Mesothelial cell of epicardium (in vitro differentiated cells): ENCODE results near the gene PRPSAP1. TPM values are rescaled to one million over a fixed set of nuclear protein-coding genes. Genes with fewer than 3 reads are reported as not detected.

Experiments used
- DNase-seq, 2 experiments: peaks; one replicate each; pipeline ENCODE4 v3.0.0; 2021; ENCODE audit warnings: low spot score in 2 of 2; ENCODE audit not compliant: unreplicated experiment in 2 of 2
- H3K27ac Mint-ChIP-seq: 2 replicates; pipeline ENCODE4 v1.8.0; 2021; ENCODE audit warnings: mixed read lengths
- H3K27me3 Mint-ChIP-seq: 2 replicates; pipeline ENCODE4 v1.8.0; 2021; ENCODE audit warnings: low read depth, mixed read lengths
- H3K36me3 Mint-ChIP-seq: 2 replicates; pipeline ENCODE4 v1.8.0; 2021; ENCODE audit warnings: mixed read lengths
- H3K4me1 Mint-ChIP-seq: 2 replicates; pipeline ENCODE4 v1.8.0; 2021; ENCODE audit warnings: mixed read lengths
- H3K4me3 Mint-ChIP-seq: 2 replicates; pipeline ENCODE4 v1.8.0; 2021; ENCODE audit warnings: mild to moderate bottlenecking, moderate library complexity, mixed read lengths
- H3K9me3 Mint-ChIP-seq: 2 replicates; pipeline ENCODE4 v1.8.0; 2021; ENCODE audit warnings: mixed read lengths
- total RNA-seq: library from RNA; stranded (reverse); gene quantifications from 3 replicates; pipeline ENCODE4 v1.2.1, GENCODE V29; 2021
- TF ChIP-seq, protein P1 (sequence below): fragments of 200-600 bp; sonication (generic); IDR thresholded peaks from one replicate; pipeline ENCODE4 v1.5.0; 2021; ENCODE audit warnings: antibody characterized with exemption; ENCODE audit not compliant: unreplicated experiment

PRPSAP1 gene
- total RNA-seq, 1 donor from 2014 or later = 51.3 TPM

- TF ChIP-seq, protein P1, sequence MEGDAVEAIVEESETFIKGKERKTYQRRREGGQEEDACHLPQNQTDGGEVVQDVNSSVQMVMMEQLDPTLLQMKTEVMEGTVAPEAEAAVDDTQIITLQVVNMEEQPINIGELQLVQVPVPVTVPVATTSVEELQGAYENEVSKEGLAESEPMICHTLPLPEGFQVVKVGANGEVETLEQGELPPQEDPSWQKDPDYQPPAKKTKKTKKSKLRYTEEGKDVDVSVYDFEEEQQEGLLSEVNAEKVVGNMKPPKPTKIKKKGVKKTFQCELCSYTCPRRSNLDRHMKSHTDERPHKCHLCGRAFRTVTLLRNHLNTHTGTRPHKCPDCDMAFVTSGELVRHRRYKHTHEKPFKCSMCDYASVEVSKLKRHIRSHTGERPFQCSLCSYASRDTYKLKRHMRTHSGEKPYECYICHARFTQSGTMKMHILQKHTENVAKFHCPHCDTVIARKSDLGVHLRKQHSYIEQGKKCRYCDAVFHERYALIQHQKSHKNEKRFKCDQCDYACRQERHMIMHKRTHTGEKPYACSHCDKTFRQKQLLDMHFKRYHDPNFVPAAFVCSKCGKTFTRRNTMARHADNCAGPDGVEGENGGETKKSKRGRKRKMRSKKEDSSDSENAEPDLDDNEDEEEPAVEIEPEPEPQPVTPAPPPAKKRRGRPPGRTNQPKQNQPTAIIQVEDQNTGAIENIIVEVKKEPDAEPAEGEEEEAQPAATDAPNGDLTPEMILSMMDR = no peak
- Mint-ChIP-seq H3K27ac (peak overlapping the region; percentile 59), H3K4me3 (no peak overlapping the region), H3K4me1 (peaks cover 19% of the 10 kb centered on the region), H3K9me3 (no peaks in the 10 kb centered on the region), H3K27me3 (no peaks in the 10 kb centered on the region), H3K36me3 (no peaks in the 10 kb centered on the region)
- no peak for DNase-seq
Observed at GRCh38 chr17:76271669-76272540, 81.8 kb downstream of the PRPSAP1 start.

DNA sequence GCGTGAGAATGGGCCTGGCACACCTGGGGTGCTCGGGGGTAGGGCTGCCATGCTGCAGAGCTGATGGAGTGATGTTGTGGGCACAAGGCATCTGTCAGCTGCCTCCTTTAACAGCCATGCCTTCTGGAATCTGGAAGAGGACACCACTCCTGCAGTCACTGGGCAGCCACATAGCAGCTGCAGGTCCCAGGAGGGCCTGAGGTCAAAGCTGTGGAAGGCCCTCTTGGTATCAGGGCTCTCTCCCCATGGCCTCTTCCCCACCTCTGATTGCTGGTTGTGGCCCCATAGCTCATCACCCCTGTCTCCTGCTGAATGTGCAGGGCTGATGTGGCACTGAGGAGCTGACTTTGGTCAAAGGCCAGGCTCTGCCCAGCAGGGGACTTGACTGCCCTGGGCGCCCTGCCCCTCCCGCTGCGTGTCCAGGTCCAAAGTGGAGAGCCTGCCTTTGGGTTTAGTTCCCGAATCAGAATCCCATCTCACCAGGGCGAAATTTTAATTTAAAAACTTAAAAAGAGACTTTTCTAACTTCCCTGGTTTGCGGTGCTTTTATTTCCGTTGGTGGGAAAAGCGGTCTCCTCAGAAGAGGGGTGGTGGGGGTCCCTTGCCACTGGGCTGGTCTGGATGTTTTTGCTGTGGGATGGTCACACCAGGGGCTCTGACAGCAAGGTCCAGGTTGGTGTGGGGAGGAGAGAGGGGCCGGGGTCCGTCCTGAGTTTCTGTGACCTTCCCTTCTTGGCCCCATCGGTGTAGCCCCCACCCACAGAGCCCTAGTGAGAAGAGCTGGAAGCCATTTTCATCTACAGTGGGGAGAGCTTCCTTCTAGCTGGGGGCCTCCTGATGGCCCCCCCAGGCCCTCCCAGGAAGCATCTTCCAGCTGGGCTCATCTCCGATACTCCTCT is 82.7 kb downstream of the PRPSAP1 start:
- H3K9me3 Mint-ChIP-seq = no peaks in the 10 kb centered on the region
- H3K36me3 Mint-ChIP-seq = no peaks in the 10 kb centered on the region
- DNase-seq = no peak
- peaks cover 17% of the 10 kb centered on the region for H3K4me1 Mint-ChIP-seq
- H3K27me3 Mint-ChIP-seq = no peaks in the 10 kb centered on the region
- peak overlapping the region; percentile 21 for H3K27ac Mint-ChIP-seq
- TF ChIP-seq, protein P1 = no peak
- no peak overlapping the region for H3K4me3 Mint-ChIP-seq

DNA sequence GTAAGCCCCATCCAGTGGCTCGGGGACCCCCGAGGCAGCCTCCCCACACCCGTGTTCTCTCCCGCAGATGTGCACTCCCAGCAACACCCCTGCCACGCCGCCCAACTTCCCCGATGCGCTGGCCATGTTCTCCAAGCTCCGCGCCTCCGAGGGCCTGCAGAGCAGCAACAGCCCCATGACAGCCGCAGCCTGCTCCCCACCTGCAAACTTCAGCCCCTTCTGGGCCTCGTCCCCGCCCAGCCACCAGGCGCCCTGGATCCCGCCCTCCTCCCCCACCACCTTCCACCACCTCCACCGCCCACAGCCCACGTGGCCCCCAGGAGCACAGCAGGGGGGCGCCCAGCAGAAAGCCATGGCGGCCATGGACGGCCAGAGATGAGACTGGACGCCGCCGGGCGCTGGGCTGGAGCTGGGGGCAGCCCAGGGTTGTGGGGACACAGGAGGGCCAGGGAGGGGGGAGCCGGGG is 83.6 kb downstream of the PRPSAP1 start:
- Mint-ChIP-seq H3K9me3 (no peaks in the 10 kb centered on the region), H3K27ac (no peak overlapping the region), H3K27me3 (no peaks in the 10 kb centered on the region), H3K36me3 (no peaks in the 10 kb centered on the region), H3K4me3 (no peak overlapping the region), H3K4me1 (peaks cover 17% of the 10 kb centered on the region)
- DNase-seq = no peak
- TF ChIP-seq, protein P1 = no peak

DNA sequence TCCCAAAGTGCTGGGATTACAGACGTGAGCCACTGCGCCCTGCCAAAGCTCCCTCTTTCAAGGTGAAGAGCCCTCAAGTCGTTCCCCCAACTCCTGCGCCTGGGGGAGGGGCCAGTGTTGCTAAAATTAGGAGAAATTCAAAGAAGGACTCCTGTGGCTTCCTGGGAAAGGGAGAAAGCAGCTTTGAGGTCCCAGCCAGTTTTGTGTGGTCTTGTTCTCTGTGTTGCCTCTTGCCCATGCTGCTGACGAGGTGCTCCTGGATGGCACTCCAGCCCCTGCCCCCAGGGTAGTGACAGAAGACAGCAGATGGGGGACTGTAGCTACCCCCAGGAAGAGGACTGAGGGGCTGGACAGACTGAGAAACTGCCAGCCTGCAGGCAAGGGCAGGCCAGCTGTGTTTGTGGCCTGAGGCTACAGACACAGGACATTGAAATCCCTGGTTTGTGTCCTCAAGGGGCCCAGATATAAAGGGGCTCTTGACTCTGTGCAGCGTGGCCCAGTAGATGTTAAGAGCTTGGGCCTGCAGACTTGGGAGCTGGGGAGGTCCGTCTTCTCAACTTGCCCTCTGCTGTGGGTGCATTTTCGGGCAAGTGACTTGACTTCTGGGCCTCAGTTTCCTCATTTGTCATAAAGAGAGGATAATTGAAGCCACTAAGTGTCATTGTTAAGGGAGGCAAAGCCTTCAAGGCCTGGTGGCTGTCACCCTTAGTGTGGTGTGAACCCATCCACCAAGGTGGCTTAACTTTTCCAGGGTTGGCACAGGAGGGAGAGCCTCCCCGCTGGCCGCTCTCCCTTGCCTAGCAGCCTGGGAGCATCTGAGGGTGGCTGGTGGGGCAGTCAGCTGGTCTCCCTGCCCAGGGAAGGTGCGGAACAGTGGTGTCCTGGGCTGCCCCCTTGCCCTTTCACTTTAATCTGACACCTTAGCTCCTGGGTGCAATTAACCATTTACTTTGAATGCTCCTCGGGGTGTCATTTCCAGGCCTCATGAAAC is 84.4 kb downstream of the PRPSAP1 start:
- H3K9me3 Mint-ChIP-seq = no peaks in the 10 kb centered on the region
- peak overlapping the region; percentile 16 for H3K27ac Mint-ChIP-seq
- TF ChIP-seq, protein P1 = no peak
- H3K36me3 Mint-ChIP-seq = no peaks in the 10 kb centered on the region
- H3K4me1 Mint-ChIP-seq = peaks cover 22% of the 10 kb centered on the region
- no peaks in the 10 kb centered on the region for H3K27me3 Mint-ChIP-seq
- no peak overlapping the region for H3K4me3 Mint-ChIP-seq
- DNase-seq = no peak
